GM12875 (cell line): ENCODE measurements around the gene EXD3.

Experiments used
- H3K4me3 ChIP-seq: one replicate; pipeline ENCODE4 v1.5.1; 2011; ENCODE audit warnings: low read depth, low read length, control low read depth
- CTCF ChIP-seq: IDR thresholded peaks from 2 replicates; pipeline ENCODE4 v1.5.1; 2011; ENCODE audit warnings: low read depth, mild to moderate bottlenecking, control low read depth, inconsistent platforms, low read length, moderate library complexity, borderline replicate concordance; ENCODE audit not compliant: insufficient read depth

Gene EXD3

GRCh38 chr9:137280474-137281344 is 142.3 kb downstream of the EXD3 start:
- peak; percentile 49; the same call in 1 of the 2 replicates for TF ChIP-seq CTCF
- peak overlapping the region; percentile 5 for H3K4me3 ChIP-seq

- H3K4me3 ChIP-seq = no peak overlapping the region
- TF ChIP-seq CTCF = no peak
Measured at GRCh38 chr9:137279741-137280473, 143.1 kb downstream of the EXD3 start.

- H3K4me3 ChIP-seq = no peak overlapping the region
- TF ChIP-seq CTCF = no peak
Measured at GRCh38 chr9:137278721-137279711, 143.9 kb downstream of the EXD3 start.

- peak overlapping the region; percentile 68 for H3K4me3 ChIP-seq
- TF ChIP-seq CTCF = no peak
Measured at GRCh38 chr9:137278061-137278701, 144.8 kb downstream of the EXD3 start.

- TF ChIP-seq CTCF = 0 out of 2 replicates have a peak, but pooled peaks have one; percentile 5
- peak within 1 kb of the TSS; percentile 68 for H3K4me3 ChIP-seq
Measured at GRCh38 chr9:137277329-137278041, 145.5 kb downstream of the EXD3 start, which contains the start of gene TOR4A. Gene TOR4A, plus strand, starts transcription at chr9:137277726. Its CDS starts 964 bp downstream, at chr9:137278690.
